A673 (cell line): ENCODE measurements around the gene ZNF460.

Experiments
- CTCF ChIP-seq: fragments of 300-800, 200-600 bp; sonication (generic); conservative IDR thresholded peaks from 2 replicates; pipeline ENCODE4 v1.5.1; 2017; ENCODE audit warnings: low read depth, mild to moderate bottlenecking, antibody characterized with exemption, low read length, moderate library complexity, mixed read lengths
- EZH2 ChIP-seq: fragments of 200-600 bp; sonication (generic); IDR thresholded peaks from 2 replicates; pipeline ENCODE4 v1.6.1; 2017; ENCODE audit warnings: borderline replicate concordance, low read depth, mild to moderate bottlenecking, mixed read lengths, antibody characterized with exemption, low read length; ENCODE audit not compliant: poor library complexity, severe bottlenecking

- TF ChIP-seq CTCF: no peak
- TF ChIP-seq EZH2: no peak
Measured at GRCh38 chr19:57262044-57262443, 18.2 kb upstream of the ZNF460 start.
